Lung (tissue), 12 donors: ENCODE data around the gene PODXL. TPM values are rescaled to one million over a fixed set of nuclear protein-coding genes. Genes with fewer than 3 reads are reported as not detected.

Source experiments
- ATAC-seq: fragments of 200-7000 bp; cut with Tn5 transposase; one replicate; pipeline ENCODE4 v1.9.1; 2020; ENCODE audit warnings: moderate number of reproducible peaks; ENCODE audit not compliant: insufficient read depth, low FRiP score
- DNase-seq, 3 donors: peaks; one replicate each; pipeline ENCODE4 v3.0.0-alpha.2; 2013 to 2017
- H3K27ac ChIP-seq, 2 donors: one replicate each; pipeline ENCODE4 v1.5.1; 2013; ENCODE audit warnings: mild to moderate bottlenecking in 2 of 2, moderate library complexity in 2 of 2, control low read depth in 1 of 2, inconsistent platforms in 1 of 2, low read depth in 1 of 2, low read length in 1 of 2
- H3K27me3 ChIP-seq, 3 donors: one replicate each; pipeline ENCODE4 v1.5.1; 2013; ENCODE audit warnings: low read length in 2 of 3; ENCODE audit not compliant: control insufficient read depth in 3 of 3, insufficient read depth in 3 of 3
- H3K36me3 ChIP-seq, 4 donors: one replicate each; pipeline ENCODE4 v1.5.1; 2013; ENCODE audit warnings: low read length in 4 of 4, mild to moderate bottlenecking in 1 of 4, moderate library complexity in 1 of 4; ENCODE audit not compliant: control insufficient read depth in 4 of 4, insufficient read depth in 4 of 4
- H3K4me1 ChIP-seq, 5 donors: one replicate each; pipeline ENCODE4 v1.5.1; 2013; ENCODE audit warnings: low read length in 5 of 5, mild to moderate bottlenecking in 2 of 5, moderate library complexity in 1 of 5; ENCODE audit not compliant: control insufficient read depth in 5 of 5, insufficient read depth in 5 of 5
- H3K4me3 ChIP-seq: one replicate; pipeline ENCODE4 v1.5.1; 2013; ENCODE audit warnings: mild to moderate bottlenecking, control low read depth, moderate library complexity
- H3K9ac ChIP-seq, 2 donors: one replicate each; pipeline ENCODE4 v1.5.1; 2013; ENCODE audit warnings: low read length in 2 of 2, control low read depth in 1 of 2; ENCODE audit not compliant: insufficient read depth in 1 of 2
- H3K9me3 ChIP-seq, 4 donors: one replicate each; pipeline ENCODE4 v1.5.1; 2013; ENCODE audit warnings: low read length in 3 of 4, mild to moderate bottlenecking in 1 of 4, moderate library complexity in 1 of 4; ENCODE audit not compliant: control insufficient read depth in 4 of 4, insufficient read depth in 3 of 4
- CTCF ChIP-seq: IDR thresholded peaks from 2 replicates; pipeline ENCODE4 v1.5.1; 2012; ENCODE audit warnings: mild to moderate bottlenecking; ENCODE audit errors: control extremely low read depth, extremely low read depth
- WGBS, 2 donors: extraction: QIAGEN DNeasy Blood & Tissue Kit; methylation state at CpG; one replicate each; pipeline ENCODE4 v1.1.7; 2013; 5-methylcytosine and 5-hydroxymethylcytosine counted together
- polyA plus RNA-seq, 2 donors: library from polyadenylated mRNA; stranded (reverse); fragments of 200-250 nt; gene quantifications; one replicate each; pipeline ENCODE4 v1.2.1, GENCODE V29; 2013
- total RNA-seq, 2 donors: library from RNA; depleted of rRNA in 1 of 2; stranded (reverse); fragments of >200 nt in 1 of 2; gene quantifications; one replicate each; pipeline ENCODE4 v1.2.1, GENCODE V29; 2014 to 2021
- donor health status: control.
- donor health status: control.
- donor health status: Bipolar disorder and iron deficiency.
- donor health status: healthy.
- donor health status: DM: yes; HTN: yes; CAD: no.

PODXL gene
- total and polyA plus RNA-seq, 4 donors: 24.3 to 133 (median 57.6) TPM

DNA sequence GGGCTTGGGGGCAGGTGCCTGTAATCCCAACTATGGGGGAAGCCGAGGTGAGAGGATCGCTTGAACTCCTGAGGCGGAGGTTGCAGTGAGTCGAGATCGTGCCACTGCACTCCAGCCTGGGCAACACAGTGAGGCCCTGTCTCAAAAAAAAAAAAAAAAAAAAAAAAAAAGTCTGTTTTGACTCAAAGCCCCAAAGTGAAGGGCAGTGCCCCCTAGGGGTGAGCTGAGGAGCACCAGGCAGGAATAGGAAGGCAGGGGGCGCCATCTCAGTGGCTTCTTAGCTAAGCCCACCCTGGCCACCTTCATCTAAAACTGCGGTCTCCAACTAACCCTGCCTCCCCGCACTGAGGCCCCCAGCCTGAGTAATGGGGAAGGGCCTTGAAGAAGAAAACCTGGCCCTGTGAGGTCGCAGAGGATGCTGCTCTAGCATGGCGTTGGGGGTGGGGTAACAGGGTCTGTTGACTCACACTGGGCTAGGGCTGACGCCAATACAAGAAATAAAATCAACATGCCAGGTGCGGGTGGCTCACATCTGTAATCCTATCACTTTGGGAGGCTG lies 9.8 kb downstream of the PODXL start:
- peaks cover 0 to 10% (median 0%) of the 10 kb centered on the region in 5 donors for H3K4me1 ChIP-seq
- DNase-seq (no peak), ATAC-seq (no peak)
- peaks cover 0 to 2% (median 0%) of the 10 kb centered on the region in 4 donors for H3K36me3 ChIP-seq
- peak overlapping the region in 1 of 2 donors; percentile 68 for H3K27ac ChIP-seq
- H3K9ac ChIP-seq: no peak overlapping the region
- no peaks in the 10 kb centered on the region for H3K27me3 ChIP-seq
- WGBS, 2 donors: 89 to 91% methylated on average over 12 of the region's 12 CpGs
- peak; percentile 38 for TF ChIP-seq CTCF
- no peak overlapping the region for H3K4me3 ChIP-seq
- no peaks in the 10 kb centered on the region for H3K9me3 ChIP-seq

- Histone ChIP-seq H3K9ac (no peak overlapping the region), H3K36me3 (peaks cover 0 to under 1% (median 0%) of the 10 kb centered on the region in 4 donors), H3K4me3 (no peak overlapping the region), H3K27me3 (no peaks in the 10 kb centered on the region), H3K4me1 (peaks cover 0 to 10% (median 0%) of the 10 kb centered on the region in 5 donors), H3K27ac (peak overlapping the region; percentile 11 to 68), H3K9me3 (no peaks in the 10 kb centered on the region)
- 75 to 85% methylated on average over 12 of the region's 12 CpGs for WGBS, 2 donors
- peak; percentile 62 for ATAC-seq
- DNase-seq: no peak
- TF ChIP-seq CTCF: no peak
Measured at GRCh38 chr7:131546126-131546525, 10.3 kb downstream of the PODXL start.

GRCh38 chr7:131544449-131545301 lies 11.8 kb downstream of the PODXL start:
- no peaks in the 10 kb centered on the region for H3K36me3 ChIP-seq
- 61 to 66% methylated on average over 16 of the region's 16 CpGs for WGBS, 2 donors
- H3K9ac ChIP-seq: no peak overlapping the region
- H3K9me3 ChIP-seq: no peaks in the 10 kb centered on the region
- H3K27ac ChIP-seq: peak overlapping the region; percentile 38 to 59
- H3K4me1 ChIP-seq: peaks cover 0 to 15% (median 0%) of the 10 kb centered on the region in 5 donors
- DNase-seq: peak; percentile 47 to 65 (median 49)
- TF ChIP-seq CTCF: no peak
- H3K27me3 ChIP-seq: no peaks in the 10 kb centered on the region
- no peak for ATAC-seq
- H3K4me3 ChIP-seq: no peak overlapping the region
